ENCODE measurements around the gene MRPS12. TPM values are rescaled to one million over a fixed set of nuclear protein-coding genes. Genes with fewer than 3 reads are reported as not detected.

Gene MRPS12
- polyA plus RNA-seq, 2 of the 4 experiments (the other 2 are of a cell fraction), result 92.8 to 217 TPM

DNA sequence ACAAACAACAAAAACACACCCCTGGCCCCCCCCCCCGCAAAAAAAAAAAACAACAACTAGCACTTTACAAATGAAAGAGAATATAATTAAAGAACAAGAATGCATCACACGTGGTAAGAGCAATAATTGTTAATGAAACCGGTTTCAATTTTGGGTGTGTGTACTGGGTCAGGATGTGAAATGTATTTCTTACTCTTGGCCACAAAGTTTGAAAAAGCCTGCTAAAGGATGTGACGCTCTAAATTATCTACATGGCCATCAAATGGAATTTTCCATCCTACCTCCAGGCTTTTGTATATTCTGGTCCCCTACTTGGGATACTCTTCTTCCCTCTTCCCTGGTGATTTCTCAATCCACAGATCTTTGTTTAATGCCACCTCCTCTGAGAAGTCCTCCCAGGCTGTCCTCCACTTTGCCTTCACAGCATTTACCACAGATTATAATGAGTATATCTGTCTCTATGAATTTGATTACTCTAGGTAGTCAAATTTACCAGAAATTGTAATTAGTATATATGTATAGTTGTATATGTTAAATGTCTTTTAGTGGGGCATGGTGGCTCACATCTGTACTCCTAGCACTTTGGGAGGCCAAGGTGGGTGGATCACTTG lies 2.2 kb upstream of the MRPS12 start:
- ChIA-PET POLR2A (no interaction called here), CTCF (interaction anchor here (0.9 to 12.2 kb wide), 26 partner anchors 10 to 526 kb away, joined by 3 to 245 read pairs (median 4); partner anchors contain the start of genes CCER2, ECH1, FAM98C and FBXO17)
- Histone ChIP-seq H3K4me3 (no peak overlapping the region), H3K4me1 (peaks cover 19% of the 10 kb centered on the region), H3K4me2 (no peak overlapping the region), H3K27ac (no peak overlapping the region), H3K9me3 (no peaks in the 10 kb centered on the region)
- WGBS (ENCODE audit: missing lambda C conversion rate), result 86% methylated on average over 4 of the region's 4 CpGs
- TF ChIP-seq EHF (CRISPR knock-in tag; IDR thresholded peaks at IDR 0.05) (no peak), POLR2AphosphoS2 (conservative IDR thresholded peaks at IDR 0.05; ENCODE audit: low read length) (no peak), ZC3H11A (IDR thresholded peaks at IDR 0.05) (no peak), MAFK (IDR thresholded peaks at IDR 0.05; ENCODE audit: partially characterized antibody) (no peak), PBX3 (IDR thresholded peaks at IDR 0.05) (no peak), ZFP36 (IDR thresholded peaks at IDR 0.05; ENCODE audit: borderline replicate concordance, partially characterized antibody) (peak; percentile 74)
- no peak for DNase-seq (ENCODE audit: low read depth in 1 of 2, low spot score in 1 of 2)
- FAIRE-seq, result no peak
- no peak for ATAC-seq

- POLR2A ChIA-PET, result interaction anchor here (0.6 to 3.0 kb wide), 58 partner anchors 9 to 572 kb away, joined by 3 to 30 read pairs (median 4); partner anchors contain the start of genes ACTN4, CCER2, ECH1 and EIF3K
- FAIRE-seq (no peak), DNase-seq (ENCODE audit: low read depth in 1 of 2, low spot score in 1 of 2) (peak; percentile 98 to 99), ATAC-seq (peak; percentile 65 to 69)
- Histone ChIP-seq H3K27ac (peak within 1 kb of the TSS; percentile 87), H3K4me1 (peaks cover 19% of the 10 kb centered on the region), H3K4me3 (peak within 1 kb of the TSS; percentile 66), H3K4me2 (peak within 1 kb of the TSS; percentile 86), H3K9me3 (no peaks in the 10 kb centered on the region)
- 3% methylated on average over 49 of the region's 49 CpGs for WGBS (ENCODE audit: missing lambda C conversion rate)
- CTCF ChIA-PET, result interaction anchor here (0.5 to 12.2 kb wide), 136 partner anchors 9 to 1548 kb away, joined by 3 to 245 read pairs (median 4); partner anchors contain the start of genes ACP7, CAPN12, CCER2 and ECH1
- TF ChIP-seq ESRRA (IDR thresholded peaks at IDR 0.05; ENCODE audit: borderline replicate concordance, low read length) (0 out of 2 replicates have a peak, but pooled peaks have one; percentile 49), RNF2 (IDR thresholded peaks at IDR 0.05; ENCODE audit: borderline replicate concordance, low read depth) (no peak), ZNF302 (CRISPR knock-in tag; IDR thresholded peaks at IDR 0.05) (no peak), CEBPB (IDR thresholded peaks at IDR 0.05) (peak in 1 of 2 experiments; percentile 86; a peak in 2 of 4 replicates), NPAS2 (CRISPR knock-in tag; IDR thresholded peaks at IDR 0.05; ENCODE audit: borderline replicate concordance) (no peak), JUNB (IDR thresholded peaks at IDR 0.05) (no peak), EP300 (IDR thresholded peaks at IDR 0.05) (no peak), FOSB (CRISPR knock-in tag; IDR thresholded peaks at IDR 0.05) (no peak), POLR2AphosphoS2 (conservative IDR thresholded peaks at IDR 0.05; ENCODE audit: low read length) (peak; percentile 56; the same call in 1 of the 2 replicates), ELK1 (IDR thresholded peaks at IDR 0.05; ENCODE audit: low read depth, low read length) (no peak), SREBF2 (IDR thresholded peaks at IDR 0.05) (peak; percentile 13; the same call in 1 of the 2 replicates), BHLHE40 (IDR thresholded peaks at IDR 0.05; ENCODE audit: low read depth, low read length) (0 out of 2 replicates have a peak, but pooled peaks have one; percentile 33), FOSL2 (IDR thresholded peaks at IDR 0.05) (no peak), FOSL2 (CRISPR knock-in tag; IDR thresholded peaks at IDR 0.05) (no peak), POLR2A (IDR thresholded peaks at IDR 0.05; ENCODE audit: low read length) (no peak), CHD4 (IDR thresholded peaks at IDR 0.05; ENCODE audit: borderline replicate concordance) (peak; percentile 67; the same call in 1 of the 2 replicates), SMC3 (IDR thresholded peaks at IDR 0.05) (peak; percentile 99), KDM1A (IDR thresholded peaks at IDR 0.05; ENCODE audit: low read depth) (no peak), TP53 (CRISPR knock-in tag; IDR thresholded peaks at IDR 0.05) (peak; percentile 55; the same call in 1 of the 2 replicates), KDM5A (IDR thresholded peaks at IDR 0.05) (peak; percentile 83), CBX8 (IDR thresholded peaks at IDR 0.05) (no peak), RCOR1 (IDR thresholded peaks at IDR 0.05; ENCODE audit: low read depth, low read length) (no peak), PBX3 (IDR thresholded peaks at IDR 0.05) (peak; percentile 51), FOXS1 (CRISPR knock-in tag; IDR thresholded peaks at IDR 0.05) (no peak)
- TF ChIP-seq, protein P1, sequence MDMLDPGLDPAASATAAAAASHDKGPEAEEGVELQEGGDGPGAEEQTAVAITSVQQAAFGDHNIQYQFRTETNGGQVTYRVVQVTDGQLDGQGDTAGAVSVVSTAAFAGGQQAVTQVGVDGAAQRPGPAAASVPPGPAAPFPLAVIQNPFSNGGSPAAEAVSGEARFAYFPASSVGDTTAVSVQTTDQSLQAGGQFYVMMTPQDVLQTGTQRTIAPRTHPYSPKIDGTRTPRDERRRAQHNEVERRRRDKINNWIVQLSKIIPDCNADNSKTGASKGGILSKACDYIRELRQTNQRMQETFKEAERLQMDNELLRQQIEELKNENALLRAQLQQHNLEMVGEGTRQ (IDR thresholded peaks at IDR 0.05), result no peak
- TF ChIP-seq, protein P2, sequence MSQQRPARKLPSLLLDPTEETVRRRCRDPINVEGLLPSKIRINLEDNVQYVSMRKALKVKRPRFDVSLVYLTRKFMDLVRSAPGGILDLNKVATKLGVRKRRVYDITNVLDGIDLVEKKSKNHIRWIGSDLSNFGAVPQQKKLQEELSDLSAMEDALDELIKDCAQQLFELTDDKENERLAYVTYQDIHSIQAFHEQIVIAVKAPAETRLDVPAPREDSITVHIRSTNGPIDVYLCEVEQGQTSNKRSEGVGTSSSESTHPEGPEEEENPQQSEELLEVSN (IDR thresholded peaks at IDR 0.05; ENCODE audit: borderline replicate concordance, low read depth), result peak; percentile 67; the same call in 1 of the 2 replicates
- TF ChIP-seq, protein P3, sequence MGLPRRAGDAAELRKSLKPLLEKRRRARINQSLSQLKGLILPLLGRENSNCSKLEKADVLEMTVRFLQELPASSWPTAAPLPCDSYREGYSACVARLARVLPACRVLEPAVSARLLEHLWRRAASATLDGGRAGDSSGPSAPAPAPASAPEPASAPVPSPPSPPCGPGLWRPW (IDR thresholded peaks at IDR 0.05), result no peak
These were observed 592 bp upstream of the MRPS12 start, which contains the start of gene SARS2 for GRCh38 chr19:38929929-38930775. Gene SARS2, minus strand, starts transcription at chr19:38930763. Its CDS starts 27 bp downstream, at chr19:38930736.
